ENCODE measurements around the gene NCAM2.

The NCAM2 gene

DNA sequence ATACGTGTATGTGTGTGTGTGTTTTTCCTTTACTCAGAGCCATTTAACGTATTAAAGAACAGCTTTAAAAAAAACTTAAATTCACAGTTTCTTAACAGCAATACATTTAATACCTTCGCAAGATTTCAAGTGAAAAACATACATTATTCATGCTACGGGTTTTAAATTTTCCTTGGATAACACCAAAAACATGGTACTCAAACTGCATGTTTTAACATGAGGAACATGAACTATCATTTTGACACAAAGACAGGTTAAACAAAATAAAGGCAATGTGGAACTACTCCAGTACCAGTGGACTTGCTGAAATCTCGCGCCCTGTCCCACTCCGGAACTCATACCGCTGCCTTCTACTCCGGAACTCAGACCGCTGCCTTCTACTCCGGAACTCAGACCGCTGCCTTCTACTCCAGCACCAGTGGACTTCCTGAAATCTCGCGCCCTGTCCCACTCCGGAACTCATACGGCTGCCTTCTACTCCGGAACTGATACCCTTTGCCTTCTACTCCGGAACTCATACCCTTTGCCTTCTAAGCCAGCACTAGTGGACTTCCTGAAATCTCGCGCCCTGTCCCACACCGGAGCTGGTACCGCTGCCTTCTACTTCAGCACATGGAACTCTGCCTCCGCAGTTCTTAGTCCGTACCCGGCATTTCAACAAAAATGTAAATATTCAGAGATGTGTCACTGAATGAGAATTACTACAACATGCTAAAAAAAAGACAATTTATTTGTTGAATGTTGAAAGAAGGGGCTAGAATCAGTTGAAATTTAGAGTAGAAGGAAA, 148.6 kb downstream of the NCAM2 start:
- Histone ChIP-seq H3K9ac (ENCODE audit: low read length) (no peak overlapping the region), H3K27ac (ENCODE audit: low read depth, low read length, poor library complexity, severe bottlenecking) (no peak overlapping the region), H3K36me3 (ENCODE audit: insufficient read depth, low read length) (no peaks in the 10 kb centered on the region), H3K79me2 (ENCODE audit: insufficient read depth, low read length) (no peaks in the 10 kb centered on the region), H3K9me3 (ENCODE audit: low read length) (no peaks in the 10 kb centered on the region), H3K4me2 (ENCODE audit: low read length) (no peak overlapping the region), H3F3A (ENCODE audit: insufficient read depth, low read length) (no peaks in the 10 kb centered on the region), H3K27me3 (ENCODE audit: insufficient read depth, low read length) (no peaks in the 10 kb centered on the region), H2AFZ (ENCODE audit: low read length) (no peak overlapping the region), H3K9me2 (ENCODE audit: low read depth, low read length) (no peaks in the 10 kb centered on the region), H3K4me1 (ENCODE audit: insufficient read depth, low read length, severe bottlenecking) (no peaks in the 10 kb centered on the region), H3K4me3 (ENCODE audit: low read depth, low read length, poor library complexity, severe bottlenecking) (no peak overlapping the region), H4K20me1 (ENCODE audit: insufficient read depth, low read length) (no peaks in the 10 kb centered on the region)
- TF ChIP-seq EZH2 (IDR thresholded peaks at IDR 0.05; ENCODE audit: borderline replicate concordance, low read length) (no peak), CTCF (IDR thresholded peaks at IDR 0.05; ENCODE audit: low read length) (no peak)

DNA sequence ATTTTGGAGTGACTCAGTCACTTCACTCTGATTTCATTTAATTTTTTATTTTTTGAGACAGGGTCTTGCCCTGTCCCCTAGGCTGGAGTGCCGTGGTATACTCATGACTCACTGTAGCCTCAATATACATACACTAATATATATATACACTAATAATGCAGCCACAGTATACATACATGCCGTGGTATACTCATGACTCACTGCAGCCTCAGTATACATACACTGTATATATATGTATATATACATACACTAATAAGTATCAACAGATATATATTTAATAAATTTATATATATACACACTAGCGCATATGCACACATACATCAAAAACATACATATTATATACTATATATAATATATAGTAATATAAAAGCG, 149.2 kb downstream of the NCAM2 start:
- Histone ChIP-seq H2AFZ (ENCODE audit: low read length) (no peak overlapping the region), H3K27me3 (ENCODE audit: insufficient read depth, low read length) (no peaks in the 10 kb centered on the region), H3K4me2 (ENCODE audit: low read length) (no peak overlapping the region), H3K4me3 (ENCODE audit: low read depth, low read length, poor library complexity, severe bottlenecking) (no peak overlapping the region), H3K9me2 (ENCODE audit: low read depth, low read length) (no peaks in the 10 kb centered on the region), H3K36me3 (ENCODE audit: insufficient read depth, low read length) (no peaks in the 10 kb centered on the region), H3K79me2 (ENCODE audit: insufficient read depth, low read length) (no peaks in the 10 kb centered on the region), H3K4me1 (ENCODE audit: insufficient read depth, low read length, severe bottlenecking) (no peaks in the 10 kb centered on the region), H3K27ac (ENCODE audit: low read depth, low read length, poor library complexity, severe bottlenecking) (no peak overlapping the region), H4K20me1 (ENCODE audit: insufficient read depth, low read length) (no peaks in the 10 kb centered on the region), H3K9me3 (ENCODE audit: low read length) (no peaks in the 10 kb centered on the region), H3K9ac (ENCODE audit: low read length) (no peak overlapping the region), H3F3A (ENCODE audit: insufficient read depth, low read length) (no peaks in the 10 kb centered on the region)
- TF ChIP-seq CTCF (IDR thresholded peaks at IDR 0.05; ENCODE audit: low read length): no peak
- no peak for TF ChIP-seq EZH2 (IDR thresholded peaks at IDR 0.05; ENCODE audit: borderline replicate concordance, low read length)

DNA sequence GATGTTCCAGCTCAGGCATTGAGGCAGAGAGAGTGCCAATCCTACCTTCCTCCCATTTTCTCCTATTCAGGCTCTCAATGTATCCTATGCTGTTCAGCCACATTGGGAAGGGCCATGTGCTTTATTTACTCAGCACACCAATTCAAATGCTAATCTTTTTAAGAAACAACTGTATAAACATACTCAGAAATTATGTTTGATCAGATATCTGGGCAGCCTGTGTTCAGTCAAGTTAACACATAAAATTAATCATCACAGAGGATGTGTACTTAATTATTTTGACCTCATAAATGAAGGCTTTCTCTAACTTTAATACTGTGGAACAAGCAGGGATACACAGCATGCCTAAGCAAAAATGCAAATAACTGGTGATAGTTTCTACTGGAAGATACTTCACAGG, 149.8 kb downstream of the NCAM2 start:
- no peak overlapping the region for H3K27ac ChIP-seq (ENCODE audit: low read depth, low read length, poor library complexity, severe bottlenecking)

More for the DNA sequence above, 149.8 kb downstream of the NCAM2 start:
- Histone ChIP-seq H3K4me2 (ENCODE audit: low read length) (no peak overlapping the region), H3K4me3 (ENCODE audit: low read depth, low read length, poor library complexity, severe bottlenecking) (no peak overlapping the region), H2AFZ (ENCODE audit: low read length) (no peak overlapping the region), H3K36me3 (ENCODE audit: insufficient read depth, low read length) (no peaks in the 10 kb centered on the region), H4K20me1 (ENCODE audit: insufficient read depth, low read length) (no peaks in the 10 kb centered on the region), H3K9me2 (ENCODE audit: low read depth, low read length) (no peaks in the 10 kb centered on the region), H3K79me2 (ENCODE audit: insufficient read depth, low read length) (no peaks in the 10 kb centered on the region), H3K9ac (ENCODE audit: low read length) (no peak overlapping the region), H3K27me3 (ENCODE audit: insufficient read depth, low read length) (no peaks in the 10 kb centered on the region), H3F3A (ENCODE audit: insufficient read depth, low read length) (no peaks in the 10 kb centered on the region), H3K4me1 (ENCODE audit: insufficient read depth, low read length, severe bottlenecking) (no peaks in the 10 kb centered on the region), H3K9me3 (ENCODE audit: low read length) (no peaks in the 10 kb centered on the region)
- TF ChIP-seq CTCF (IDR thresholded peaks at IDR 0.05; ENCODE audit: low read length): no peak
- TF ChIP-seq EZH2 (IDR thresholded peaks at IDR 0.05; ENCODE audit: borderline replicate concordance, low read length): no peak

All from OCI-LY1 (cell line).